Tibial nerve (tissue), 4 donors: ENCODE results near the gene PIK3C2B.

Source experiments
- CTCF ChIP-seq, 5 experiments: fragments of 200-600 bp in 3 of 5; fragments of 450-650 bp in 2 of 5; sonication (generic) in 3 of 5; IDR thresholded peaks; one replicate each; pipeline ENCODE4 v1.5.1; 2016 to 2019; ENCODE audit warnings: antibody characterized with exemption in 5 of 5, mild to moderate bottlenecking in 3 of 5, moderate library complexity in 2 of 5
- EP300 ChIP-seq, 2 donors: sonication (generic); formaldehyde crosslinking; IDR thresholded peaks; one replicate each; pipeline ENCODE4 v1.6.1; 2017; ENCODE audit warnings: antibody characterized with exemption in 2 of 2, mild to moderate bottlenecking in 1 of 2
- POLR2A ChIP-seq, 2 donors: fragments of 450-650 bp; IDR thresholded peaks; one replicate each; pipeline ENCODE4 v1.6.1; 2017; ENCODE audit warnings: antibody characterized with exemption in 2 of 2, mild to moderate bottlenecking in 2 of 2, moderate library complexity in 2 of 2

GRCh38 chr1:204448344-204448964, 46.2 kb downstream of the PIK3C2B start:
- no peak for TF ChIP-seq CTCF (IDR thresholded peaks at IDR 0.05)
- no peak for TF ChIP-seq EP300 (IDR thresholded peaks at IDR 0.05)
- no peak for TF ChIP-seq POLR2A (IDR thresholded peaks at IDR 0.05)
